ENCODE measurements around the gene HOGA1.

HOGA1 gene

GRCh38 chr10:97627731-97628130 lies 43.5 kb downstream of the HOGA1 start:
- TF ChIP-seq, protein P1, sequence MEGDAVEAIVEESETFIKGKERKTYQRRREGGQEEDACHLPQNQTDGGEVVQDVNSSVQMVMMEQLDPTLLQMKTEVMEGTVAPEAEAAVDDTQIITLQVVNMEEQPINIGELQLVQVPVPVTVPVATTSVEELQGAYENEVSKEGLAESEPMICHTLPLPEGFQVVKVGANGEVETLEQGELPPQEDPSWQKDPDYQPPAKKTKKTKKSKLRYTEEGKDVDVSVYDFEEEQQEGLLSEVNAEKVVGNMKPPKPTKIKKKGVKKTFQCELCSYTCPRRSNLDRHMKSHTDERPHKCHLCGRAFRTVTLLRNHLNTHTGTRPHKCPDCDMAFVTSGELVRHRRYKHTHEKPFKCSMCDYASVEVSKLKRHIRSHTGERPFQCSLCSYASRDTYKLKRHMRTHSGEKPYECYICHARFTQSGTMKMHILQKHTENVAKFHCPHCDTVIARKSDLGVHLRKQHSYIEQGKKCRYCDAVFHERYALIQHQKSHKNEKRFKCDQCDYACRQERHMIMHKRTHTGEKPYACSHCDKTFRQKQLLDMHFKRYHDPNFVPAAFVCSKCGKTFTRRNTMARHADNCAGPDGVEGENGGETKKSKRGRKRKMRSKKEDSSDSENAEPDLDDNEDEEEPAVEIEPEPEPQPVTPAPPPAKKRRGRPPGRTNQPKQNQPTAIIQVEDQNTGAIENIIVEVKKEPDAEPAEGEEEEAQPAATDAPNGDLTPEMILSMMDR (IDR thresholded peaks at IDR 0.05; ENCODE audit: low read depth, low read length): no peak
- no peak overlapping the region for H3K4me3 ChIP-seq (replicated peaks in 1 of 2; ENCODE audit: low read depth in 2 of 2, low read length in 2 of 2)
- no peak for DNase-seq (ENCODE audit: low read depth in 2 of 2)

DNA sequence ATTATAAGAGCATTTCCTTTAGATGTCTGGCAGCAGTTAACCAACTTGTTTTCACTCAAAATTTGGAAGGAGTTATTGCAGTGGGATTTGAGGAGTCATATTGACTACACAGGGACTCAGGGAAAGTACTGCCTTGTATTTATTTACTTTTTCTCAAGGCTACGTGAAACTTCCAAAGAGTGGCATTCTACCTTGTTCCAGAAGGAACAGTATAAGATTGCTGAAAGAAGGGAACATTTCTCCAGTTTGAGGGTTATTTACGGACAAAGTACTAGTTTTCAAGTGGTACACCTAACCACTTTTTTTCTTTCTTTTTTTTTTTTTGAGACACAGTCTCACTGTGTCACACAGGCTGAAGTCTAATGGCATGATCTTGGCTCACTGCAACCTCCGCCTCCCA lies 44.0 kb downstream of the HOGA1 start:
- TF ChIP-seq, protein P1 (IDR thresholded peaks at IDR 0.05; ENCODE audit: low read depth, low read length): no peak
- no peak overlapping the region for H3K4me3 ChIP-seq (replicated peaks in 1 of 2; ENCODE audit: low read depth in 2 of 2, low read length in 2 of 2)
- no peak for DNase-seq (ENCODE audit: low read depth in 2 of 2)

GRCh38 chr10:97629289-97629688 lies 45.1 kb downstream of the HOGA1 start:
- DNase-seq (ENCODE audit: low read depth in 2 of 2): no peak
- TF ChIP-seq, protein P1 (IDR thresholded peaks at IDR 0.05; ENCODE audit: low read depth, low read length): no peak
- no peak overlapping the region for H3K4me3 ChIP-seq (replicated peaks in 1 of 2; ENCODE audit: low read depth in 2 of 2, low read length in 2 of 2)

DNA sequence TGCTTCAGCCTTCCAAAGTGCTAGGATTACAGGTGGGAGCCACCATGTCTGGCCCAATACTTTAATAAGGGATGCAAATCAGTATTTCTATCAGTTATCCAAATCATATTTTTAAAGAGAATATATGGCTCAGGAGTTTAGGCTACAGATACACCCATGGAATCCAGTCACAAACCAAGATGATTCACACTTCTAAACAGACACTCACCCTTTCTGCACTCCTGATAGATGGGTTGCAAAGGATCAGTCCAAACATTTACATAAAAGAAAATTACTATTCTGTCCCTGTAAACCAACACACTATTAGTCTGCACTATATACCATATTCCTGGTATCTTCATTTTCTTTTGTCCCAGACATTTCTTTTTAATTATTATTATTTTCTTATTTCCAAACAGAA lies 46.9 kb downstream of the HOGA1 start:
- H3K4me3 ChIP-seq (replicated peaks in 1 of 2; ENCODE audit: low read depth in 2 of 2, low read length in 2 of 2): no peak overlapping the region
- TF ChIP-seq, protein P1 (IDR thresholded peaks at IDR 0.05; ENCODE audit: low read depth, low read length): no peak
- DNase-seq (ENCODE audit: low read depth in 2 of 2): no peak

DNA sequence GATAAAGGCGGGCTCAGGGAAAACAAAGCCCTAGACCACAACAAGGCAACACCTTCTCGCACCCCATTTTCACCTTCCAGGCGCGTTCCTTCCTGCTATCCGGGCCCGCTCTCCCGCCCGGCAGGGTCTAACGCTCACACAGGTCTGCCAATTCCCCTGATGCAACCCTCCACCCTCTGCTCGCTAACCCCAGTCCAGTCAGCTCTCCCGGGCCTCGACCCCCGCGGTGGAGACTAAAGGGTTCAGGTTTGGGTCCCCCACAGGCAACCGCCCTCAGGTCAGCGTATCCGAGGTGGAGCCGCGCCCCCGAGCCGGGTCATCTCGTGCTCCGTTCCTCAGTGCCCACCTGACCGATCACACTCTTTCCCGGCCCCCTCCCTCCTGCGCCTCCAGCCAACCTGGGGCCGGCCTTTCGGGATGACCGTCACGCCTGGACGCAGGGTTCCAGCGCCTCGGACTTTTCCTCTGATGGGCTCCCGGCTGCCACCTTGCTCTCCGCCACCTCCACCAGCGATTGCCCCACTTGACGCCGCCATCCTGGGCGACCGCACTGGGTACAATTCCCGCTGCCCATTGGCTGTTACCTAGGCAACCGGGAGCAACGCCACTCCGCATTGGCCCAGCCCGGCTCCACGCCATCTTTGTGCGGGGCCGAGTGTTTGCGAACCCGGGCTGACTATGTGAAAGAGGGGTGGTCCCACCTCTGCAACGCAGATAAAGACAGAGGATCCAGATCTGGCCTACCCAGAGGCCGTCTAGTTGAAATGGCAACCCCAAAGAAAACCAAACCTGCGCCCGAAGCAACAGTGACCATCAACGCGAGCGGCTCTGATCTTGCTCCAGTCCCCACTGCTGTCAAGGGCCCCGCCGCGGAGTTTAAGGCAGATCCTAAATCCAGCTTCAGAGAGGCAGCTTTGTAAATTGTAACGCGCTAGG lies 49.0 kb downstream of the HOGA1 start, which contains the start of gene MORN4:
MORN4 (minus strand) TSS at position 552 of the 936 bp plus-strand sequence. CDS start 13,847 bp downstream, outside the sequence.
- peak; percentile 91 to 93 for DNase-seq (ENCODE audit: low read depth in 2 of 2)
- peak within 1 kb of the TSS; percentile 88 to 90 for H3K4me3 ChIP-seq (replicated peaks in 1 of 2; ENCODE audit: low read depth in 2 of 2, low read length in 2 of 2)
- TF ChIP-seq, protein P1 (IDR thresholded peaks at IDR 0.05; ENCODE audit: low read depth, low read length): no peak

DNA sequence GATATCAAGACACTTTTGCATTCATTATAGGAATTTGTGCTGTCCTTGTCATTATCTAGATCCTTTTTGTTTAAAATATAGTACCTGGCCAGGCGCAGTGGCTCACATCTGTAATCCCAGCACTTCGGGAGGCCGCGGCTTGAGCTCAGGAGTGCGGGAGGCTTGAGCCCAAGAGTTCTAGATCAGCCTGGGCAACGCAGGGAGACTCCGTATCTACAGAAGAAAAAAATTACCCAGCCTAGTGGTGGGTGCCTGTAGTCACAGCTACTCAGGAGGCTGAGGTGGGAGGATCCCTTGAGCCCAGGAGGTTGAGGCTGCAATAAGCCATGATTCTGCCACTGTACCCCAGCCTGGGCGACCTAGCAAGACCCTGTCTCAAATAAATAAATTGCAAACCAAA lies 49.7 kb downstream of the HOGA1 start:
- H3K4me3 ChIP-seq (replicated peaks in 1 of 2; ENCODE audit: low read depth in 2 of 2, low read length in 2 of 2): peak overlapping the region in 1 of 2 donors; percentile 90
- TF ChIP-seq, protein P1 (IDR thresholded peaks at IDR 0.05; ENCODE audit: low read depth, low read length): peak; percentile 24
- peak; percentile 12 to 34 for DNase-seq (ENCODE audit: low read depth in 2 of 2)

All from cardiac fibroblast (primary cell).